Neural progenitor cell (in vitro differentiated cells): Measurements from ENCODE around the gene SULT4A1.

Experiments used
- EZH2 ChIP-seq: fragments of 200-600 bp; sonication (generic); IDR thresholded peaks from 2 replicates; pipeline ENCODE4 v1.6.1; 2017; ENCODE audit warnings: antibody characterized with exemption, mild to moderate bottlenecking, moderate library complexity
- TF ChIP-seq, protein P1 (sequence below): fragments of 200-600 bp; sonication (generic); IDR thresholded peaks from 2 replicates; pipeline ENCODE4 v1.5.1; 2017; ENCODE audit warnings: antibody characterized with exemption, mild to moderate bottlenecking

DNA sequence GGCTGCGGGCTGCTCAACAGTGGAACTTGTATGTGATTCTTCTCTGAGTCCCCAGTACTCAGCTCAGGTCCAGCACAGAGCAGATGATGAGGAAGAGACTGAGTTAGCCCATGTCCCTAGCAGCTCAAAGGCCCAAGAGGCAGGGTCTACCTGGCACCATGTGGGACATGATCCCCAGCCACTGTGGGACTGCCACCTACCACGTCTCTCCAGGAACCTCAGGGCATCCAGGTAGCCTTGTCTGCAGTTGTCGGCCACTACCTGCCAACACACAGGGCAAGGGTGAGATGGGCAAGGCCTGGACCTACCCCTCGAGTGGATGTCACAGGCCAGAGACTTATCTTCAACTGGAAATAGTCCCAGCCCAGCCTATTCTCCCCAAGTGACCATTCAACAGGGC, 25.1 kb upstream of the SULT4A1 start:
- TF ChIP-seq, protein P1, sequence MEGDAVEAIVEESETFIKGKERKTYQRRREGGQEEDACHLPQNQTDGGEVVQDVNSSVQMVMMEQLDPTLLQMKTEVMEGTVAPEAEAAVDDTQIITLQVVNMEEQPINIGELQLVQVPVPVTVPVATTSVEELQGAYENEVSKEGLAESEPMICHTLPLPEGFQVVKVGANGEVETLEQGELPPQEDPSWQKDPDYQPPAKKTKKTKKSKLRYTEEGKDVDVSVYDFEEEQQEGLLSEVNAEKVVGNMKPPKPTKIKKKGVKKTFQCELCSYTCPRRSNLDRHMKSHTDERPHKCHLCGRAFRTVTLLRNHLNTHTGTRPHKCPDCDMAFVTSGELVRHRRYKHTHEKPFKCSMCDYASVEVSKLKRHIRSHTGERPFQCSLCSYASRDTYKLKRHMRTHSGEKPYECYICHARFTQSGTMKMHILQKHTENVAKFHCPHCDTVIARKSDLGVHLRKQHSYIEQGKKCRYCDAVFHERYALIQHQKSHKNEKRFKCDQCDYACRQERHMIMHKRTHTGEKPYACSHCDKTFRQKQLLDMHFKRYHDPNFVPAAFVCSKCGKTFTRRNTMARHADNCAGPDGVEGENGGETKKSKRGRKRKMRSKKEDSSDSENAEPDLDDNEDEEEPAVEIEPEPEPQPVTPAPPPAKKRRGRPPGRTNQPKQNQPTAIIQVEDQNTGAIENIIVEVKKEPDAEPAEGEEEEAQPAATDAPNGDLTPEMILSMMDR: no peak
- no peak for TF ChIP-seq EZH2
